ENCODE data around the gene RAB11B.
A peak's percentile ranks its signal among the peaks of the same experiment; 100 is the strongest.
"Not testable (repeated sequence)": the region's sequence is repeated elsewhere in the genome, so short reads cannot be mapped to it uniquely, and the experiment has no call there.

Gene RAB11B

GRCh38 chr19:8393871-8394250 is 3.7 kb downstream of the RAB11B start:
- peak in 13 of 14 donors; percentile 14 to 91 (median 67) for DNase-seq

- DNase-seq, result no peak
Observed at GRCh38 chr19:8395621-8396082, 5.5 kb downstream of the RAB11B start.

- no peak for DNase-seq
Observed at GRCh38 chr19:8396185-8396562, 6.0 kb downstream of the RAB11B start.

DNA sequence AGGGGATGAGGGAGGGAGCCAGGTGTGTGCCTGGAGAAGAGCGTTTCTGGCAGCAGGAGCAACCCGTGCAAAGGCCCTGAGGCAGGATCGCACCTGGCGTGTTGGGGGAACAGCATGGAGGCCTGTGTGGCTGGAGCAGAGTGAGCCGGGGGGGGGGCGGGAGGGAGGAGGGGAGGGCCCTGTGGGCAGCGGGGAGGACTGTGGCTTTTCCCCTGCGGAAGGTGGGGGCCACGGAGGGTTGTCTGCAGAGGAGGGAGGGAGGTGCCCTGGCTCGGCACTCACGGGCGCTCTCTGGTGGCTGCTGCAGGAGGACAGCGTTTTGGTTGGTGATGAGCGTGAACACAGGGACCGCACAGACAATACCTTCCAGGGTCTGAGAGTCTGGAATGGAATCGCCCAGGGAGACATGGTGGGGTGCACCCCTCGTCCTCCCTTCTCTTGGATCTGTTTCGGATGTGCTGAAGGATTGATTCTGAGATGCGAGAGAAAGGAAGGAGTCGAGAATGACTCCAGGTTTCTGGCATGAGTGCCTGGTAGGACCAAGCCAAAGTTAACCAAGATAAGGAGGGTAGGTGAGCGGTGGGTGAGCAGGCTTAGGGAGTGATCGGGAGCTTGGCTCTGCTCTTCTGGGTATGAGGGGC is 6.5 kb downstream of the RAB11B start:
- DNase-seq, result peak in 12 of 14 donors; percentile 23 to 75 (median 40)

DNA sequence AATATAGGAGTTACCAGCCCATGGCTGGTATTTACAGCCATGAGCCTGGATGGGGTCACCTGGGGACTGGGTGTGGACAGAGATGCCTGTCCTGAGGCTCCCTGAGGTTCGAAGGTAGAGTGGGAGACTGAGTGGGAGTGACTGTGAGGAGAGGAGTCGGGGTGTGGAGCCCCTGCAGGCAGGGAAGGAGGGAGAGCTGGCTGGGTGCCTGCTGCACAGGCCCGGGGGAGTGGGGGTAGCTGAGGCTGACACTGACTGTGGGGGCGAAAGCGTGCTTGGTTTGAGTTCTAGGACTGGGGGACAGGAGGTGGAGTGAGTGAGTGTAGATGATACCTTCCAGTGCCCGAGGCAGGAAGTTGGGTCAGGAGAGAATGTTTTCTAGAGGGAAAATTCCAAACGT is 7.1 kb downstream of the RAB11B start:
- peak in 2 of 14 donors; percentile 18 to 21 for DNase-seq

GRCh38 chr19:8397746-8398310 is 7.7 kb downstream of the RAB11B start:
- peak in 1 of 14 donors; percentile 18 for DNase-seq

DNA sequence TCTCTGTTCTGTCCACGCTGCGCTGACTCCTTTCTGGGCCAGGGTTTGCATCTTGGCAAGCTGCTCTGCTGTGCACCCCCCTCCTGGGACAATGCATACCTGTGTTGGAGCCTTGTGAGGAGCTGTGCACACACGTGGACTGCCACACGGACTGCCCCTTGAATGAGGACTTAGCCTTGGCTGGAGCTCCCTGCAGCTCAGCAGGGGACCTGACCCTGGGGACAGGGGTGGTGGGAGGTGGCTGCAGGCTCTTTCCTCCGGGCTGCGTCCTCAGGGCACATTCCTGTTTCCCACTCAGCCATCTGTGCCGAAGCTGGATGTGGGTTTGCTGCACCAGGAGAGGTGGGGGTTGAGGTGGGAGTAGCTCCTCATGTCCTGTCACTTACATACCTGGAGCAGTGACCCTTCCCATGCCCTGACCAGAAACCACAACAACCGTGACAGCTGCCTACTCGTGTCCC is 8.2 kb downstream of the RAB11B start:
- peak in 2 of 14 donors; percentile 27 to 28 for DNase-seq

DNA sequence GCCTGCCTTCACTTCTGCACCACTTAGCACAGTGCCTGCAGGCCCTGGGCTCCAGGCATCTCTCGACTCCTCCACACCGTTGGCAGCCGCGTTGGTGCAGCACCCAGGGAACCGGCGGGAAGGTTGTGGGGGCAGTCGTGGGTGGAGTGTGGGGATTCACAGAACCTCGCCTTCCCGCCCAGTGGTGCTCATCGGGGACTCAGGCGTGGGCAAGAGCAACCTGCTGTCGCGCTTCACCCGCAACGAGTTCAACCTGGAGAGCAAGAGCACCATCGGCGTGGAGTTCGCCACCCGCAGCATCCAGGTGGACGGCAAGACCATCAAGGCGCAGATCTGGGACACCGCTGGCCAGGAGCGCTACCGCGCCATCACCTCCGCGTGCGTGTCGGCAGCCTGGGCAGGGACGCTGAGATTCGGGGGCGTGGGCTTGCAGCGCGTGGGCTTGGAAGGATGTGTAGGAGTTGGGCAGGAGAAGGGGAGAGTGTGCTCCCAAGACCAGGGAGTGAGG is 9.6 kb downstream of the RAB11B start:
- no peak for DNase-seq

GRCh38 chr19:8401981-8402411 is 11.8 kb downstream of the RAB11B start:
- DNase-seq, result no peak

GRCh38 chr19:8403098-8403819 is 13.1 kb downstream of the RAB11B start:
- DNase-seq, result no peak

DNA sequence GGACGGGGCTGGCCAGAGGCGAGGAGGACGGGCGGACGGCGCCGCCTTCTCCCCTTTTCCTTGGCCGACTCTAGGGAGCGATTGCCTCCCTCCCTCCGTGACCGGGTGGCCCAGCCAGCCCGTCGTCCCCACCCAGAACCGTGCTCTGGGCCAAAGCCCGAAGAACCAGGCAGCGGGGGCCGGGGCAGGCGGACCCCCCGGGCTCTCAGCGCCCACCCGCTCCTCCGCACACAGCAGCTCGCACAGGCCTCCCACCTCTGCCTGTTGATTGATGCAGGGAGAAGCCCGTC is 13.6 kb downstream of the RAB11B start:
- DNase-seq, result no peak

- no peak for DNase-seq
Observed at GRCh38 chr19:8404391-8405151, 14.4 kb downstream of the RAB11B start.

GRCh38 chr19:8410718-8411117 is 20.6 kb downstream of the RAB11B start:
- not testable (repeated sequence) for DNase-seq

DNA sequence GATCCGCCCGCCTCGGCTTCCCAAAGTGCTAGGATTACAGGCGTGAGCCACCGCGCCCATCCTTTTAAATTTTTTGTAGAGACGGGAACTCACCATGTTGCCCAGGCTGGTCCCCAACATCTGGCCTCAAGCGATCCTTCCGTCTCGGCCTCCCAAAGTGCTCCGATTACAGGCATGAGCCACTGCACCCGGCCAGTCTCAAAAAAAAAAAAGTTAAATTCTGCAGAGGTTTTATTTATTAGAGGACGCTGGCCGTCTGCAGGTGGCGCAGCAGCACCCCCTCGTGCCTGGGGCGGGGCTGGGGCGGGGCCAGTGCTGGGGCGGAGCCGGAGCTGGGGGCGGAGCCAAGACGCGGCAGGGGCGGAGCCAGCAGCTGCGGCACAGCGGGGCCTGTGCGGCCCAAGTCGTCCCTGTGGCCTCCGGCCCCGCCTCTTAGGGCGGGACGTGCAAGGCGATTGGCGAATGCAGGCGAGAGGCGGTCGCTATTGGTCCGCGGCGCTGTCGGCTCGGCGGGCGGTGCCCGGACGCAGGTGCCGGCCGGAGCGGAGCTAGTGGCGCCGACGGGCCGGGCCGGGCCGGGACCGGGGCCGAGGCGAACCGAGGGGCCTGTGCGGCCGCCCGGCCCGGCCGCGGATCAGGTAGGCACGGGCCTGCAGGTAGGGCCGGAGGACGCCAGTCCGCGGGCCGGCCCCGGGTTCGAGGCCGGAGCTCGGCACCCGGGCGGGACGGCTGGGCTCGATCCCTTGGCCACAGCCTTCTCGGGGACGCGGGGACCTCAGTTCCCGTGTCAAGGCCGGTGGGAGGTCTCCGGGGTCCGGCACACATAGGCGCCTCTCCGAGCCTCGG is 22.8 kb downstream of the RAB11B start, which contains the start of gene MARCHF2:
TSS of gene MARCHF2 (plus strand) at position 523 of the 846 bp plus-strand sequence. CDS start 8,536 bp downstream, outside the sequence.
- DNase-seq, result peak; percentile 65 to 96 (median 92)

- no peak for DNase-seq
Observed at GRCh38 chr19:8413629-8413995, 23.5 kb downstream of the RAB11B start.

DNA sequence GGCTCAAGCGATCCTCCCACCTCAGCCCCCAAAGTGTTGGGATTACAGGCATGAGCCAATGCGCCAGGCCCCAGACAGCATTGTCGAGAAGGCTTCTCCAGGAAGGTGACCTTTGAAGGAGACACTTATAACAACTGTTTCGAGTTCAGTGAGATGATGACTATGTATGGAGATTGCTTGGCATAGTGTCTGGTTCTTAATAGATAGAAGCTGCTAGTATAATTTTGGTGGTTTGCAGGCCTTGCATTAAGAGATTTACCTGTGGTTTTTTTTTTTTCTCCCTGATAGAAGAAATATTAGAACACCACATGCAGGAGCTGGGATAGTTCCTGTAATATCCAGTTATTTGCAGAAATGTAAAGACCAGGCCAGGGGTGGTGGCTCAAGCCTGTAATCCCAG is 26.6 kb downstream of the RAB11B start:
- DNase-seq, result no peak

- DNase-seq, result no peak
Observed at GRCh38 chr19:8421484-8422461, 31.6 kb downstream of the RAB11B start.

DNA sequence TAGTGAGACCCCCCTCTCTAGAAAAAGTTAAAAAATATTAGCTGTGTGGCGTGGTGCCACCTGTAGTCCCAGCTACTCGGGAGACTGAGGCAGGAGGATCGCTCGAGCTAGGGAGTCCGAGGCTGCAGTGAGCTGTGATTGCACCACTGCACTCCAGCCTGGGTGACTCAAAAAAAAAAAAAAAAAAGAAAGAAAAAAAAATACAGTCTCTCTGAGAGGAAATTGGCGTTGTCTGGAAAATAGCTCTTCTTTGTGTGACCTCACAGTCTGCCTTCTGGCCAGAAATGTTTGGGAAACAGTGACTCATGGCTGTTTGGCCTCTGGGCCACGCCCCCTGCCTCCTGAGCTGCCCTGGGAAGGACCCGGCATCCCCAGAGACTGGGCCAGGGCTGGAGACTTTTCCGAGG is 33.7 kb downstream of the RAB11B start:
- peak in 6 of 14 donors; percentile 7 to 81 (median 18) for DNase-seq

- DNase-seq, result not testable (repeated sequence)
Observed at GRCh38 chr19:8425331-8425730, 35.2 kb downstream of the RAB11B start.

GRCh38 chr19:8426283-8426682 is 36.1 kb downstream of the RAB11B start:
- DNase-seq, result no peak
